ENCODE measurements around the gene PDZK1IP1.
A peak's percentile ranks its signal among the peaks of the same experiment; 100 is the strongest.

The PDZK1IP1 gene

DNA sequence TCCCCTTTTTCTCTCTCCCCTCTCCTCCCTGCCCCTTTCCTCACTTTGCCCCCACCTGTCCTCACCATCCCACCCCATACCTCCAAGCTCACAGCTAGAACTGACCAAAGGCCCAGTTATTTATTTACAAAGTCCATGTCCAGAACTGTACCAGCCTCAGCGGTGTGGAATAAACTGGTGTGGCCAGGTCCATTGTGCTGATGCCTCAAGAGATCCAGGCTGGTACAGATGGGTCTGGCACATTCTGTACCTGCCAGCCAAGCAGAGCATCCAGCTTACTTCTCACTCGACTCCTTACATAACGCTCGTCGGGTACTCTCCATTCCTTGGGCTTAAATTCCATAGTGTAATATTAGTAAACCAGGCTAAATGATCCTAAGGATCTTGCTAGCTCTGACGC, 11.8 kb downstream of the PDZK1IP1 start:
- no peak for DNase-seq (ENCODE audit: low read depth, low spot score)
- H3K4me3 ChIP-seq (ENCODE audit: low read depth, low read length): no peak overlapping the region
- in situ Hi-C loops (cut with HindIII; ENCODE audit: low sequenced_read_pairs): no loop called here
- TF ChIP-seq, protein P1, sequence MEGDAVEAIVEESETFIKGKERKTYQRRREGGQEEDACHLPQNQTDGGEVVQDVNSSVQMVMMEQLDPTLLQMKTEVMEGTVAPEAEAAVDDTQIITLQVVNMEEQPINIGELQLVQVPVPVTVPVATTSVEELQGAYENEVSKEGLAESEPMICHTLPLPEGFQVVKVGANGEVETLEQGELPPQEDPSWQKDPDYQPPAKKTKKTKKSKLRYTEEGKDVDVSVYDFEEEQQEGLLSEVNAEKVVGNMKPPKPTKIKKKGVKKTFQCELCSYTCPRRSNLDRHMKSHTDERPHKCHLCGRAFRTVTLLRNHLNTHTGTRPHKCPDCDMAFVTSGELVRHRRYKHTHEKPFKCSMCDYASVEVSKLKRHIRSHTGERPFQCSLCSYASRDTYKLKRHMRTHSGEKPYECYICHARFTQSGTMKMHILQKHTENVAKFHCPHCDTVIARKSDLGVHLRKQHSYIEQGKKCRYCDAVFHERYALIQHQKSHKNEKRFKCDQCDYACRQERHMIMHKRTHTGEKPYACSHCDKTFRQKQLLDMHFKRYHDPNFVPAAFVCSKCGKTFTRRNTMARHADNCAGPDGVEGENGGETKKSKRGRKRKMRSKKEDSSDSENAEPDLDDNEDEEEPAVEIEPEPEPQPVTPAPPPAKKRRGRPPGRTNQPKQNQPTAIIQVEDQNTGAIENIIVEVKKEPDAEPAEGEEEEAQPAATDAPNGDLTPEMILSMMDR (IDR thresholded peaks at IDR 0.05; ENCODE audit: low read depth, low read length): no peak

- no peak overlapping the region for H3K4me3 ChIP-seq (ENCODE audit: low read depth, low read length)
- peak; percentile 51 for DNase-seq (ENCODE audit: low read depth, low spot score)
- TF ChIP-seq, protein P1 (IDR thresholded peaks at IDR 0.05; ENCODE audit: low read depth, low read length): peak; percentile 99
- in situ Hi-C loops (cut with HindIII; ENCODE audit: low sequenced_read_pairs): no loop called here
Measured at GRCh38 chr1:47175227-47175934, 14.5 kb downstream of the PDZK1IP1 start.

GRCh38 chr1:47174656-47175020, 15.2 kb downstream of the PDZK1IP1 start:
- TF ChIP-seq, protein P1 (IDR thresholded peaks at IDR 0.05; ENCODE audit: low read depth, low read length): no peak
- H3K4me3 ChIP-seq (ENCODE audit: low read depth, low read length): no peak overlapping the region
- DNase-seq (ENCODE audit: low read depth, low spot score): no peak
- in situ Hi-C loops (cut with HindIII; ENCODE audit: low sequenced_read_pairs): no loop called here

- DNase-seq (ENCODE audit: low read depth, low spot score): no peak
- no peak overlapping the region for H3K4me3 ChIP-seq (ENCODE audit: low read depth, low read length)
- TF ChIP-seq, protein P1 (IDR thresholded peaks at IDR 0.05; ENCODE audit: low read depth, low read length): no peak
- in situ Hi-C loops (cut with HindIII; ENCODE audit: low sequenced_read_pairs): no loop called here
Measured at GRCh38 chr1:47172782-47173181, 17.1 kb downstream of the PDZK1IP1 start.

DNA sequence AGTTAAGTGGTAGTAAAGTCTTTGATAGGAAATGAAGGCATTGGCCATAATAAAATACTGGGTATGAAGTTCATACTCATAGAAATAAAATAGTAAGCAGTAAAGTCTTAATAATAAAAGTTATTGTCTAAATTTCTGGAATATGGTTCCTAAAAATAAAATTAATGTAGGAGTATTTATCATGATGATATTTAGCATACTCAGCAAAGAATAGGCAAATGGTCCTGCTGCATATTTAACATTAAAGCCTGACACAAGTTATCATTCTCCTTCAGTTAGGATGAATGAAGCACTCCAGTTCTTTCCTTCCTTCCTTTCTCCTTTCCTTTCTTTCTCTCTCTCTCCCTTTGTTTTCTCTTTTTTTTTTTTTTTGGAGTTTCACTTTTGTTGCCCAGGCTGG, 25.3 kb downstream of the PDZK1IP1 start:
- TF ChIP-seq, protein P1 (IDR thresholded peaks at IDR 0.05; ENCODE audit: low read depth, low read length): no peak
- no peak for DNase-seq (ENCODE audit: low read depth, low spot score)
- in situ Hi-C loops (cut with HindIII; ENCODE audit: low sequenced_read_pairs): no loop called here
- no peak overlapping the region for H3K4me3 ChIP-seq (ENCODE audit: low read depth, low read length)

DNA sequence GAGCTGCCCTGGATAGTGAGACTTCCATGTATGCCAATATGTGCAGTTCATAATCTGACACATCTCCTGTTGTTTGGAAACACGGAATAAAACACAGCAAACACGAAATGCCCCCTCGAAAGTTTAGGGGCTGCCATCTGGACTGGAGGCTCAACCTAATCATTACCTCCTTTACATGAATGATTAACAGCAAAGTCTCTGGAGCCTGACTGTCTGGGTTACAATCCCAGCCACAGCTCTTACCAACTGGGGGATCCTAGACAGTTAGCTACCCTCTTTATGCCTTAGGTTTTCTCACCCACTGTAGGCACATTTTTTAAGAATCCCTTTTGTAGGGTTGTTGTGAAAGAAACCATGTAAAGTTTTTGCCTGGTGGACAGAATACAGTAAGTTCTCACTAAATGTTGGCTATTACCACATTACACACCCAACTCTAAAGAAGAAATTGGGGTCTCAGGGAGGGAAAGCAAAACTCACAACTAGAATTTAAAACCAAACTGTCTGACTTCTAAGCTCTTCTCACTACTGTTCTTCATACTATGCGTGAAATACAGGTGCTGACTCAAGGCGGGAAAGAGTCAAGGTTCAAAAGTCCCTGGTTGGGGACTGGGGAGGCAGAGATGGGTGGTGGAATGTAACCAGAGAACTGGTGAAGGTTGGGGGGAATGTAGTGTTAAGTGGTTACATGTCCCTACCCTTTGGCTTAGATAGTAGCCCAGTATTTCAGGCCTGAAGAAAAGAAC, 28.4 kb downstream of the PDZK1IP1 start:
- TF ChIP-seq, protein P1 (IDR thresholded peaks at IDR 0.05; ENCODE audit: low read depth, low read length): no peak
- H3K4me3 ChIP-seq (ENCODE audit: low read depth, low read length): no peak overlapping the region
- no peak for DNase-seq (ENCODE audit: low read depth, low spot score)
- in situ Hi-C loops (cut with HindIII; ENCODE audit: low sequenced_read_pairs): no loop called here
